Suprapubic skin (tissue), 4 donors: ENCODE results near the gene ST3GAL3.

ENCODE experiments used
- POLR2A ChIP-seq, 2 donors: fragments of 450-650 bp; IDR thresholded peaks; one replicate each; pipeline ENCODE4 v1.6.1; 2017; ENCODE audit warnings: antibody characterized with exemption in 2 of 2, mild to moderate bottlenecking in 2 of 2, moderate library complexity in 2 of 2
- POLR2AphosphoS5 ChIP-seq, 3 donors: sonication (generic); formaldehyde crosslinking; IDR thresholded peaks; one replicate each; pipeline ENCODE4 v1.6.1; 2017; ENCODE audit warnings: antibody characterized with exemption in 3 of 3
- TF ChIP-seq, protein P1 (sequence below), 2 donors: fragments of 200-600 bp in 1 of 2; fragments of 450-650 bp in 1 of 2; sonication (generic) in 1 of 2; IDR thresholded peaks; one replicate each; pipeline ENCODE4 v1.5.1; 2016 to 2019; ENCODE audit warnings: antibody characterized with exemption in 2 of 2, mild to moderate bottlenecking in 1 of 2, moderate library complexity in 1 of 2

- TF ChIP-seq, protein P1, sequence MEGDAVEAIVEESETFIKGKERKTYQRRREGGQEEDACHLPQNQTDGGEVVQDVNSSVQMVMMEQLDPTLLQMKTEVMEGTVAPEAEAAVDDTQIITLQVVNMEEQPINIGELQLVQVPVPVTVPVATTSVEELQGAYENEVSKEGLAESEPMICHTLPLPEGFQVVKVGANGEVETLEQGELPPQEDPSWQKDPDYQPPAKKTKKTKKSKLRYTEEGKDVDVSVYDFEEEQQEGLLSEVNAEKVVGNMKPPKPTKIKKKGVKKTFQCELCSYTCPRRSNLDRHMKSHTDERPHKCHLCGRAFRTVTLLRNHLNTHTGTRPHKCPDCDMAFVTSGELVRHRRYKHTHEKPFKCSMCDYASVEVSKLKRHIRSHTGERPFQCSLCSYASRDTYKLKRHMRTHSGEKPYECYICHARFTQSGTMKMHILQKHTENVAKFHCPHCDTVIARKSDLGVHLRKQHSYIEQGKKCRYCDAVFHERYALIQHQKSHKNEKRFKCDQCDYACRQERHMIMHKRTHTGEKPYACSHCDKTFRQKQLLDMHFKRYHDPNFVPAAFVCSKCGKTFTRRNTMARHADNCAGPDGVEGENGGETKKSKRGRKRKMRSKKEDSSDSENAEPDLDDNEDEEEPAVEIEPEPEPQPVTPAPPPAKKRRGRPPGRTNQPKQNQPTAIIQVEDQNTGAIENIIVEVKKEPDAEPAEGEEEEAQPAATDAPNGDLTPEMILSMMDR (IDR thresholded peaks at IDR 0.05) = peak in 1 of 2 donors; percentile 6
- TF ChIP-seq POLR2AphosphoS5 (IDR thresholded peaks at IDR 0.05) = no peak
- TF ChIP-seq POLR2A (IDR thresholded peaks at IDR 0.05) = no peak
Observed at GRCh38 chr1:43936431-43937151, 229.3 kb downstream of the ST3GAL3 start.
